NCI-H2227 (cell line): ENCODE measurements around the gene TRAP1.
A peak's percentile ranks its signal among the peaks of the same experiment; 100 is the strongest.

Source experiments
- DNase-seq: peaks from one replicate; lab custom pipeline; 2025; ENCODE audit not compliant: unreplicated experiment; lab: John Stamatoyannopoulos, UW

TRAP1 gene

GRCh38 chr16:3737181-3737580, 19.9 kb upstream of the TRAP1 start:
- DNase-seq, result no peak

GRCh38 chr16:3736116-3736515, 18.8 kb upstream of the TRAP1 start:
- DNase-seq, result no peak

GRCh38 chr16:3735541-3735940, 18.2 kb upstream of the TRAP1 start:
- DNase-seq, result no peak

GRCh38 chr16:3734758-3735221, 17.5 kb upstream of the TRAP1 start:
- no peak for DNase-seq

GRCh38 chr16:3734084-3734757, 16.9 kb upstream of the TRAP1 start:
- no peak for DNase-seq

- DNase-seq, result no peak
Measured at GRCh38 chr16:3732171-3732570, 14.8 kb upstream of the TRAP1 start.

GRCh38 chr16:3731126-3731935, 14.0 kb upstream of the TRAP1 start:
- DNase-seq, result no peak

GRCh38 chr16:3730161-3731125, 13.1 kb upstream of the TRAP1 start:
- DNase-seq, result no peak

GRCh38 chr16:3729161-3730112, 12.1 kb upstream of the TRAP1 start:
- no peak for DNase-seq

- DNase-seq, result no peak
Measured at GRCh38 chr16:3728424-3729160, 11.3 kb upstream of the TRAP1 start.

GRCh38 chr16:3727806-3728381, 10.6 kb upstream of the TRAP1 start:
- no peak for DNase-seq

GRCh38 chr16:3726021-3726687, 8.8 kb upstream of the TRAP1 start:
- no peak for DNase-seq

GRCh38 chr16:3725276-3725675, 8.0 kb upstream of the TRAP1 start:
- no peak for DNase-seq

GRCh38 chr16:3722508-3722907, 5.2 kb upstream of the TRAP1 start:
- no peak for DNase-seq

GRCh38 chr16:3720418-3720817, 3.1 kb upstream of the TRAP1 start:
- DNase-seq, result no peak

- no peak for DNase-seq
Measured at GRCh38 chr16:3718628-3719027, 1.3 kb upstream of the TRAP1 start.

- DNase-seq, result no peak
Measured at GRCh38 chr16:3718019-3718391, 681 bp upstream of the TRAP1 start.

- peak; percentile 57 for DNase-seq
Measured at GRCh38 chr16:3716831-3717234, 491 bp downstream of the TRAP1 start.

GRCh38 chr16:3715430-3715829, 1.9 kb downstream of the TRAP1 start:
- no peak for DNase-seq
